H1 (cell line): ENCODE results near the gene GLDC. TPM values are rescaled to one million over a fixed set of nuclear protein-coding genes. Genes with fewer than 3 reads are reported as not detected.

Experiments used
- CBX5 ChIP-seq: fragments of 300-800, 300-1000 bp; sonication (generic); IDR thresholded peaks from 2 replicates; pipeline ENCODE4 v1.7.1; 2016; ENCODE audit warnings: antibody characterized with exemption, low read length, low read depth
- CTBP2 ChIP-seq: IDR thresholded peaks from 2 replicates; pipeline ENCODE4 v1.7.0; 2011; ENCODE audit warnings: borderline replicate concordance, mild to moderate bottlenecking, moderate library complexity, mixed read lengths, low read length; ENCODE audit not compliant: insufficient read depth, insufficient read length
- HDAC2 ChIP-seq, 2 experiments: fragments of 300-600 bp in 1 of 2; sonication (generic) in 1 of 2; IDR thresholded peaks; 2 replicates each; pipeline ENCODE4 v1.6.1; 2011 to 2012; ENCODE audit warnings: low read depth in 2 of 2, low read length in 2 of 2, mild to moderate bottlenecking in 2 of 2, moderate library complexity in 2 of 2, borderline replicate concordance in 1 of 2, inconsistent platforms in 1 of 2
- JUND ChIP-seq: IDR thresholded peaks from 2 replicates; pipeline ENCODE4 v1.6.1; 2011; ENCODE audit warnings: mild to moderate bottlenecking, improper control_type of control experiment, low read length
- SAP30 ChIP-seq: fragments of 300-600 bp; sonication (generic); IDR thresholded peaks from 2 replicates; pipeline ENCODE4 v1.7.1; 2012; ENCODE audit warnings: low read length, moderate library complexity, mild to moderate bottlenecking, inconsistent platforms; ENCODE audit not compliant: insufficient read depth, insufficient replicate concordance
- SIN3A ChIP-seq, 2 experiments: IDR thresholded peaks in 1 of 2; conservative IDR thresholded peaks in 1 of 2; 2 replicates each; pipeline ENCODE4 v1.6.1; 2011 to 2012; ENCODE audit warnings: low read length in 2 of 2, improper control_type of control experiment in 1 of 2, low read depth in 1 of 2, mild to moderate bottlenecking in 1 of 2
- TCF12 ChIP-seq: IDR thresholded peaks from 2 replicates; pipeline ENCODE4 v1.6.1; 2011; ENCODE audit warnings: low read depth, mild to moderate bottlenecking, low read length
- polyA plus RNA-seq, 7 experiments: library from polyadenylated mRNA; depleted of rRNA in 3 of 7; stranded (reverse) in 5 of 7; unstranded in 2 of 7; fragments of >200 nt in 5 of 7; fragments of 200-250 nt in 2 of 7; gene quantifications; 1 replicate in 5 of 7; 2 replicates in 1 of 7; 4 replicates in 1 of 7; pipeline versions ENCODE4 v1.2.1 to v1.2.3, GENCODE V29; 2011 to 2013; ENCODE audit warnings: missing spikeins in 2 of 7, mixed read lengths in 2 of 7
- total RNA-seq: library from RNA; stranded (reverse); fragmentation: NEBNext Ultra II Directional; extraction: Animal tissue kit (Norgen Biotek cat#: 25700); gene quantifications from 2 replicates; pipeline ENCODE4 v1.2.1, GENCODE V29; 2021
- TF ChIP-seq, protein P1 (sequence below): fragments of 300-600 bp; sonication (generic); IDR thresholded peaks from 2 replicates; pipeline ENCODE4 v1.7.1; 2012; ENCODE audit warnings: low read length, moderate library complexity, mild to moderate bottlenecking, inconsistent platforms; ENCODE audit not compliant: insufficient replicate concordance
- TF ChIP-seq, protein P2 (sequence below): IDR thresholded peaks from 2 replicates; pipeline ENCODE4 v1.6.1; 2012; ENCODE audit warnings: low read length, inconsistent platforms

The GLDC gene
- total and polyA plus RNA-seq, 2 of the 8 experiments (the other 6 are each of a cell fraction or from before 2014, with no cell fraction given): 48.8 to 101 TPM

DNA sequence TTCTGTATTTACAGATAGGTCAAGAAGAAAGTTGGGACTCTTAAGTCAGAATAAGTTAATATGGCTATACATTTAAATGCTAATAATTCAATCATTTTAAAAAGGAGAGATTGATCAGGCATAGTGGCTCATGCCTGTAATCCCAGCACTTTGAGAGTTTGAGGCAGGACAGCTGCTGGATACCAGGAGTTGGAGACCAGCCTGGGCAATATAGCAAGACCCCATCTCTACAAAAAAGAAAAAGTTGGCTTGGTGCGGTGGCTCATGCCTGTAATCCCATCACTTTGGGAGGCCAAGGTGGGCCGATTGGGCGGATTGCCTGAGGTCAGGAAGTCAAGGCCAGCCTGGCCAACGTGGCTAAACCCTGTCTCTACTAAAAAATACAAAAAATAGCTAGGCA, 15.0 kb upstream of the GLDC start (continued):
- TF ChIP-seq, protein P1, sequence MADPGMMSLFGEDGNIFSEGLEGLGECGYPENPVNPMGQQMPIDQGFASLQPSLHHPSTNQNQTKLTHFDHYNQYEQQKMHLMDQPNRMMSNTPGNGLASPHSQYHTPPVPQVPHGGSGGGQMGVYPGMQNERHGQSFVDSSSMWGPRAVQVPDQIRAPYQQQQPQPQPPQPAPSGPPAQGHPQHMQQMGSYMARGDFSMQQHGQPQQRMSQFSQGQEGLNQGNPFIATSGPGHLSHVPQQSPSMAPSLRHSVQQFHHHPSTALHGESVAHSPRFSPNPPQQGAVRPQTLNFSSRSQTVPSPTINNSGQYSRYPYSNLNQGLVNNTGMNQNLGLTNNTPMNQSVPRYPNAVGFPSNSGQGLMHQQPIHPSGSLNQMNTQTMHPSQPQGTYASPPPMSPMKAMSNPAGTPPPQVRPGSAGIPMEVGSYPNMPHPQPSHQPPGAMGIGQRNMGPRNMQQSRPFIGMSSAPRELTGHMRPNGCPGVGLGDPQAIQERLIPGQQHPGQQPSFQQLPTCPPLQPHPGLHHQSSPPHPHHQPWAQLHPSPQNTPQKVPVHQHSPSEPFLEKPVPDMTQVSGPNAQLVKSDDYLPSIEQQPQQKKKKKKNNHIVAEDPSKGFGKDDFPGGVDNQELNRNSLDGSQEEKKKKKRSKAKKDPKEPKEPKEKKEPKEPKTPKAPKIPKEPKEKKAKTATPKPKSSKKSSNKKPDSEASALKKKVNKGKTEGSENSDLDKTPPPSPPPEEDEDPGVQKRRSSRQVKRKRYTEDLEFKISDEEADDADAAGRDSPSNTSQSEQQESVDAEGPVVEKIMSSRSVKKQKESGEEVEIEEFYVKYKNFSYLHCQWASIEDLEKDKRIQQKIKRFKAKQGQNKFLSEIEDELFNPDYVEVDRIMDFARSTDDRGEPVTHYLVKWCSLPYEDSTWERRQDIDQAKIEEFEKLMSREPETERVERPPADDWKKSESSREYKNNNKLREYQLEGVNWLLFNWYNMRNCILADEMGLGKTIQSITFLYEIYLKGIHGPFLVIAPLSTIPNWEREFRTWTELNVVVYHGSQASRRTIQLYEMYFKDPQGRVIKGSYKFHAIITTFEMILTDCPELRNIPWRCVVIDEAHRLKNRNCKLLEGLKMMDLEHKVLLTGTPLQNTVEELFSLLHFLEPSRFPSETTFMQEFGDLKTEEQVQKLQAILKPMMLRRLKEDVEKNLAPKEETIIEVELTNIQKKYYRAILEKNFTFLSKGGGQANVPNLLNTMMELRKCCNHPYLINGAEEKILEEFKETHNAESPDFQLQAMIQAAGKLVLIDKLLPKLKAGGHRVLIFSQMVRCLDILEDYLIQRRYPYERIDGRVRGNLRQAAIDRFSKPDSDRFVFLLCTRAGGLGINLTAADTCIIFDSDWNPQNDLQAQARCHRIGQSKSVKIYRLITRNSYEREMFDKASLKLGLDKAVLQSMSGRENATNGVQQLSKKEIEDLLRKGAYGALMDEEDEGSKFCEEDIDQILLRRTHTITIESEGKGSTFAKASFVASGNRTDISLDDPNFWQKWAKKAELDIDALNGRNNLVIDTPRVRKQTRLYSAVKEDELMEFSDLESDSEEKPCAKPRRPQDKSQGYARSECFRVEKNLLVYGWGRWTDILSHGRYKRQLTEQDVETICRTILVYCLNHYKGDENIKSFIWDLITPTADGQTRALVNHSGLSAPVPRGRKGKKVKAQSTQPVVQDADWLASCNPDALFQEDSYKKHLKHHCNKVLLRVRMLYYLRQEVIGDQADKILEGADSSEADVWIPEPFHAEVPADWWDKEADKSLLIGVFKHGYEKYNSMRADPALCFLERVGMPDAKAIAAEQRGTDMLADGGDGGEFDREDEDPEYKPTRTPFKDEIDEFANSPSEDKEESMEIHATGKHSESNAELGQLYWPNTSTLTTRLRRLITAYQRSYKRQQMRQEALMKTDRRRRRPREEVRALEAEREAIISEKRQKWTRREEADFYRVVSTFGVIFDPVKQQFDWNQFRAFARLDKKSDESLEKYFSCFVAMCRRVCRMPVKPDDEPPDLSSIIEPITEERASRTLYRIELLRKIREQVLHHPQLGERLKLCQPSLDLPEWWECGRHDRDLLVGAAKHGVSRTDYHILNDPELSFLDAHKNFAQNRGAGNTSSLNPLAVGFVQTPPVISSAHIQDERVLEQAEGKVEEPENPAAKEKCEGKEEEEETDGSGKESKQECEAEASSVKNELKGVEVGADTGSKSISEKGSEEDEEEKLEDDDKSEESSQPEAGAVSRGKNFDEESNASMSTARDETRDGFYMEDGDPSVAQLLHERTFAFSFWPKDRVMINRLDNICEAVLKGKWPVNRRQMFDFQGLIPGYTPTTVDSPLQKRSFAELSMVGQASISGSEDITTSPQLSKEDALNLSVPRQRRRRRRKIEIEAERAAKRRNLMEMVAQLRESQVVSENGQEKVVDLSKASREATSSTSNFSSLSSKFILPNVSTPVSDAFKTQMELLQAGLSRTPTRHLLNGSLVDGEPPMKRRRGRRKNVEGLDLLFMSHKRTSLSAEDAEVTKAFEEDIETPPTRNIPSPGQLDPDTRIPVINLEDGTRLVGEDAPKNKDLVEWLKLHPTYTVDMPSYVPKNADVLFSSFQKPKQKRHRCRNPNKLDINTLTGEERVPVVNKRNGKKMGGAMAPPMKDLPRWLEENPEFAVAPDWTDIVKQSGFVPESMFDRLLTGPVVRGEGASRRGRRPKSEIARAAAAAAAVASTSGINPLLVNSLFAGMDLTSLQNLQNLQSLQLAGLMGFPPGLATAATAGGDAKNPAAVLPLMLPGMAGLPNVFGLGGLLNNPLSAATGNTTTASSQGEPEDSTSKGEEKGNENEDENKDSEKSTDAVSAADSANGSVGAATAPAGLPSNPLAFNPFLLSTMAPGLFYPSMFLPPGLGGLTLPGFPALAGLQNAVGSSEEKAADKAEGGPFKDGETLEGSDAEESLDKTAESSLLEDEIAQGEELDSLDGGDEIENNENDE: no peak
- no peak for TF ChIP-seq JUND
- no peak for TF ChIP-seq CBX5
- TF ChIP-seq, protein P2, sequence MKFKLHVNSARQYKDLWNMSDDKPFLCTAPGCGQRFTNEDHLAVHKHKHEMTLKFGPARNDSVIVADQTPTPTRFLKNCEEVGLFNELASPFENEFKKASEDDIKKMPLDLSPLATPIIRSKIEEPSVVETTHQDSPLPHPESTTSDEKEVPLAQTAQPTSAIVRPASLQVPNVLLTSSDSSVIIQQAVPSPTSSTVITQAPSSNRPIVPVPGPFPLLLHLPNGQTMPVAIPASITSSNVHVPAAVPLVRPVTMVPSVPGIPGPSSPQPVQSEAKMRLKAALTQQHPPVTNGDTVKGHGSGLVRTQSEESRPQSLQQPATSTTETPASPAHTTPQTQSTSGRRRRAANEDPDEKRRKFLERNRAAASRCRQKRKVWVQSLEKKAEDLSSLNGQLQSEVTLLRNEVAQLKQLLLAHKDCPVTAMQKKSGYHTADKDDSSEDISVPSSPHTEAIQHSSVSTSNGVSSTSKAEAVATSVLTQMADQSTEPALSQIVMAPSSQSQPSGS: no peak
- no peak for TF ChIP-seq HDAC2 (IDR thresholded peaks at IDR 0.05; ENCODE audit: borderline replicate concordance in 1 of 2, low read depth in 2 of 2, low read length in 2 of 2)
- TF ChIP-seq CTBP2: no peak
- no peak for TF ChIP-seq SAP30
- TF ChIP-seq SIN3A (conservative IDR thresholded peaks at IDR 0.05 in 1 of 2, IDR thresholded peaks at IDR 0.05 in 1 of 2; ENCODE audit: low read depth in 1 of 2, low read length in 2 of 2): no peak
- TF ChIP-seq TCF12: no peak
